DND-41 (cell line): ENCODE results near the gene ROBO2.

ENCODE experiments used
- CTCF ChIP-seq: IDR thresholded peaks from 2 replicates; pipeline ENCODE4 v1.5.1; 2012; ENCODE audit warnings: borderline replicate concordance, low read length, moderate library complexity, mild to moderate bottlenecking; ENCODE audit not compliant: poor library complexity, severe bottlenecking; ENCODE audit errors: extremely low read depth
- EZH2 ChIP-seq: IDR thresholded peaks from 3 replicates; pipeline ENCODE4 v1.6.1; 2012; ENCODE audit warnings: borderline replicate concordance, low read depth, mild to moderate bottlenecking, moderate library complexity, low read length, inconsistent platforms; ENCODE audit not compliant: severe bottlenecking

GRCh38 chr3:77601823-77602415 lies 562.0 kb downstream of the ROBO2 start:
- TF ChIP-seq CTCF (no peak), EZH2 (no peak)
